Measurements from ENCODE around the gene ANTKMT. TPM values are rescaled to one million over a fixed set of nuclear protein-coding genes. Genes with fewer than 3 reads are reported as not detected.

The ANTKMT gene
- total RNA-seq, 4 donors from 2014 or later = 13.0 to 29.4 (median 23.8) TPM

GRCh38 chr16:764848-765487, 44.0 kb downstream of the ANTKMT start:
- Histone ChIP-seq H3K4me3 (no peak overlapping the region), H3K36me3 (no peaks in the 10 kb centered on the region), H3K4me1 (peaks cover 12% of the 10 kb centered on the region), H3K9me3 (no peaks in the 10 kb centered on the region), H3K27ac (no peak overlapping the region), H3K27me3 (peaks cover 56% of the 10 kb centered on the region)
- 76% methylated on average over 12 of the region's 38 CpGs for WGBS
- no peak for TF ChIP-seq POLR2AphosphoS5 (IDR thresholded peaks at IDR 0.05)
- TF ChIP-seq EP300 (IDR thresholded peaks at IDR 0.05) = no peak
- TF ChIP-seq POLR2A (IDR thresholded peaks at IDR 0.05) = no peak
- TF ChIP-seq CTCF (IDR thresholded peaks at IDR 0.05) = no peak
- no peak for DNase-seq (ENCODE audit: low spot score in 2 of 2)

GRCh38 chr16:765488-765865, 44.5 kb downstream of the ANTKMT start:
- no peak overlapping the region for H3K4me3 ChIP-seq
- no peak for DNase-seq (ENCODE audit: low spot score in 2 of 2)
- H3K36me3 ChIP-seq = no peaks in the 10 kb centered on the region
- TF ChIP-seq POLR2AphosphoS5 (IDR thresholded peaks at IDR 0.05) (no peak), CTCF (IDR thresholded peaks at IDR 0.05) (no peak), POLR2A (IDR thresholded peaks at IDR 0.05) (no peak), EP300 (IDR thresholded peaks at IDR 0.05) (no peak)
- peaks cover 9% of the 10 kb centered on the region for H3K4me1 ChIP-seq
- peaks cover 61% of the 10 kb centered on the region for H3K27me3 ChIP-seq
- no peak overlapping the region for H3K27ac ChIP-seq
- WGBS = 93% methylated on average over 13 of the region's 29 CpGs
- H3K9me3 ChIP-seq = no peaks in the 10 kb centered on the region

GRCh38 chr16:766008-766819, 45.3 kb downstream of the ANTKMT start:
- peaks cover 66% of the 10 kb centered on the region for H3K27me3 ChIP-seq
- no peak overlapping the region for H3K27ac ChIP-seq
- H3K36me3 ChIP-seq = no peaks in the 10 kb centered on the region
- H3K9me3 ChIP-seq = no peaks in the 10 kb centered on the region
- H3K4me3 ChIP-seq = no peak overlapping the region
- WGBS = 84% methylated on average over 23 of the region's 29 CpGs
- no peak for DNase-seq (ENCODE audit: low spot score in 2 of 2)
- no peak for TF ChIP-seq CTCF (IDR thresholded peaks at IDR 0.05)
- TF ChIP-seq POLR2AphosphoS5 (IDR thresholded peaks at IDR 0.05) = no peak
- no peak for TF ChIP-seq EP300 (IDR thresholded peaks at IDR 0.05)
- TF ChIP-seq POLR2A (IDR thresholded peaks at IDR 0.05) = no peak
- peaks cover 6% of the 10 kb centered on the region for H3K4me1 ChIP-seq

GRCh38 chr16:766820-767640, 46.1 kb downstream of the ANTKMT start:
- Histone ChIP-seq H3K4me3 (no peak overlapping the region), H3K36me3 (no peaks in the 10 kb centered on the region), H3K27me3 (peaks cover 63% of the 10 kb centered on the region), H3K4me1 (peaks cover 6% of the 10 kb centered on the region), H3K9me3 (no peaks in the 10 kb centered on the region), H3K27ac (no peak overlapping the region)
- no CpG with 5 or more reads among the region's 48 CpGs for WGBS
- no peak for TF ChIP-seq EP300 (IDR thresholded peaks at IDR 0.05)
- TF ChIP-seq CTCF (IDR thresholded peaks at IDR 0.05) = no peak
- no peak for TF ChIP-seq POLR2A (IDR thresholded peaks at IDR 0.05)
- no peak for TF ChIP-seq POLR2AphosphoS5 (IDR thresholded peaks at IDR 0.05)
- no peak for DNase-seq (ENCODE audit: low spot score in 2 of 2)
